ENCODE measurements around the gene KNTC1. TPM values are rescaled to one million over a fixed set of nuclear protein-coding genes. Genes with fewer than 3 reads are reported as not detected.

The KNTC1 gene
- total and polyA plus RNA-seq, 2 of the 13 experiments (the other 11 are each of a cell fraction or from before 2014, with no cell fraction given): 45.1 to 57.6 TPM

- TF ChIP-seq BATF2 (CRISPR knock-in tag; IDR thresholded peaks at IDR 0.05): no peak
- no peak for TF ChIP-seq RERE (CRISPR knock-in tag; IDR thresholded peaks at IDR 0.05; ENCODE audit: low read depth)
- peak; percentile 90 for TF ChIP-seq CEBPB (IDR thresholded peaks at IDR 0.05; ENCODE audit: borderline replicate concordance, low read depth, low read length)
- TF ChIP-seq REL (CRISPR knock-in tag; conservative IDR thresholded peaks at IDR 0.05): no peak
- TF ChIP-seq SOX13 (IDR thresholded peaks at IDR 0.05): no peak
- TF ChIP-seq SOX13 (CRISPR knock-in tag; conservative IDR thresholded peaks at IDR 0.05 in 1 of 2, IDR thresholded peaks at IDR 0.05 in 1 of 2): peak in 1 of 2 experiments; percentile 28; a peak in 1 of 4 replicates
- peak; percentile 32; the same call in 1 of the 2 replicates for TF ChIP-seq SALL1 (CRISPR knock-in tag; IDR thresholded peaks at IDR 0.05)
- TF ChIP-seq ZNF24 (IDR thresholded peaks at IDR 0.05): no peak
- TF ChIP-seq PTBP1 (IDR thresholded peaks at IDR 0.05; ENCODE audit: low read depth, low read length, poor library complexity, severe bottlenecking): no peak
- no peak for TF ChIP-seq SCMH1 (CRISPR knock-in tag; IDR thresholded peaks at IDR 0.05; ENCODE audit: borderline replicate concordance)
- TF ChIP-seq ZGPAT (CRISPR knock-in tag; IDR thresholded peaks at IDR 0.05): 0 out of 2 replicates have a peak, but pooled peaks have one; percentile 19
- TF ChIP-seq ZNF326 (CRISPR knock-in tag; IDR thresholded peaks at IDR 0.05; ENCODE audit: borderline replicate concordance): no peak
- no peak for TF ChIP-seq MED13 (CRISPR knock-in tag; IDR thresholded peaks at IDR 0.05)
- TF ChIP-seq CEBPG (CRISPR knock-in tag; IDR thresholded peaks at IDR 0.05): peak; percentile 88
- TF ChIP-seq NFYC (CRISPR knock-in tag; IDR thresholded peaks at IDR 0.05): no peak
- TF ChIP-seq GATAD2A (CRISPR knock-in tag; IDR thresholded peaks at IDR 0.05): no peak
- TF ChIP-seq ZNF7 (CRISPR knock-in tag; IDR thresholded peaks at IDR 0.05): no peak
- TF ChIP-seq TEF (CRISPR knock-in tag; IDR thresholded peaks at IDR 0.05): no peak
- no peak for TF ChIP-seq CBFB (CRISPR knock-in tag; IDR thresholded peaks at IDR 0.05)
- TF ChIP-seq ZNF883 (CRISPR knock-in tag; IDR thresholded peaks at IDR 0.05; ENCODE audit: not compliant biosample characterization): no peak
These were observed 3.8 kb upstream of the KNTC1 start (continued) for GRCh38 chr12:122523280-122523679.

Data from HepG2 (cell line).